ENCODE results near the gene COL4A2.

- TF ChIP-seq EZH2 (IDR thresholded peaks at IDR 0.05; ENCODE audit: low read length, unreplicated experiment), result no peak
- no peak for TF ChIP-seq CTCF (conservative IDR thresholded peaks at IDR 0.05; ENCODE audit: low read depth, low read length)
Measured at GRCh38 chr13:110340812-110341444, 33.8 kb downstream of the COL4A2 start.
